DMS 273 (cell line): ENCODE results near the gene USP5.

Source experiments
- DNase-seq: peaks from one replicate; lab custom pipeline; 2025; ENCODE audit not compliant: unreplicated experiment; lab: John Stamatoyannopoulos, UW

The USP5 gene

DNA sequence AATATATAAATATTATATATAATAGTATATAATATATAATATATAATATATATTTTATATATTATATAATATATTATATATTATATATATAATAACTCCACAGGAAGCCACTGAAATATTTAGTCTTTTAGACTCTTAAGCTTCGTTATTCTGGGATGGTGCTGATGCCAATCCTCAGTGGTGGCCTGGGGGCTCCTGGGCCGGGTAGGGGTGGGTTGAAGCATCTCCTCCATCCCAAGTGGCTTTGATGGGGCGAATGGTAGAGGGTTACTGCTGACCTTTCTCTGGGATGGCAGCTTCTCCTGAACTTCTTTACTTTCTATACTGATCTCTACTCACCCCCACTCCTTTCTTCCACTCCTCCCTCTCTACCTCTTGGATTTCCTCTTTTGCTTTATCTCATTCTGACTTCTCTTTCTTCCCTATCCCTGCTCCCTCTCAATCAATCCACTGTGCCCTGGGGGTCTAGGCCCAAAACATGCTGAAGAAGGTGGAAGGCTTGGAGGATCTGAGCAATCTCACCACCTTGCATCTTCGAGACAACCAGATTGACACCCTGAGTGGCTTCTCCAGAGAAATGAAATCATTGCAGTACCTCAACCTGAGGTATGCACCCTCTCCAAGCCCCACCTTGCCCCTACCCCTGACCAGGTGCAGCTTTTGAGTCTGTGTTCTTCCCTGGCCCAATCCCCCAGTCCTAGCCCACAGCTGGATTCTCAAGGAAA lies 57.6 kb downstream of the USP5 start:
- no peak for DNase-seq

GRCh38 chr12:6912164-6912935 lies 60.4 kb downstream of the USP5 start:
- no peak for DNase-seq

- peak; percentile 60 for DNase-seq
These were observed 62.4 kb downstream of the USP5 start, which contains the start of gene ENO2 for GRCh38 chr12:6914246-6914946. ENO2 (plus strand) TSS chr12:6914580; CDS start chr12:6915833, 1,253 bp downstream.

DNA sequence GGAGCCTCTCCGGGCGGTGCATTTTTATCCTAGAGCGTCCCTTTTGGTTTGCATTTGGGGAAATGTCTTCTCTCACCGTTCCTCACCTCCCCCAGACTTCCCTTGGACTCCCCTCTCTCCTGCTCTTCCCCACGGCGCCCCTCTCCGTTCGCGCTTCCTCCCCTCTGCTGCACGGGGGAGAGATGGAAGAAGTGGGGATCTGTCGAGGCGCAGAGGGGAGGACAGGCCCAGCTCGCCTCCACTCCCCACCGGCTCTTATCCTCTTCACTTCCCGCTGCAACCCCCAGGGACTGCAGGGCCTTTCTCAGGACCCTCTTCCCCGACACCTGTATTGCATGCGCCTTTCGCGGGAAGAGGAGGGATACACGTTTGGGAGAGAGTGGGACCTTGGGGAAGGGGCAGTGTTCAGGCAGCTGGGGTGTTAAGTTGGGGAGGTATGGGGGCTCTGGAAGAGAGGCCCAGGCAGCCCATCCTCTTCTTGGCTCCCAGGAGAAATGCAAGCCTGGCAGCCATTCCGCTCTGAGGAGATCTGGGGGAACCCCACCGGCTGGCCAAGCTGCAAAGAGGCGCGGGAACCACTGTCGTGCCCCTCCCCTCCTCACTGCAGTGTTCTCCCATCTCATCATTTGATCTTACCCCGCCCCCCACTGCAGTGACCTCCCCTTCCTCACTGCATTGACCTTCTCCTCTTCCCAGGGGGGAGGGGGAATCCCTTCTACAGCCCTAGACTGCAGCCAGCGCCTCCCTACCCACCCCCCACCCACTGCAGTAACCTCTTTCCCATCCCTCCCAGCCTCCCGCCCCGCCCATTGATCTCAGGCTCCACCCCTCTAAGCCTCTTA lies 63.2 kb downstream of the USP5 start:
- DNase-seq = no peak

GRCh38 chr12:6915789-6916285 lies 63.9 kb downstream of the USP5 start:
- DNase-seq = no peak
